PC-9 (cell line): ENCODE data around the gene ZNF804A.

Experiments used
- EZH2 ChIP-seq: fragments of 200-600 bp; sonication (generic); IDR thresholded peaks from 2 replicates; pipeline ENCODE4 v1.8.0; 2017; ENCODE audit warnings: antibody characterized with exemption, low read depth
- TF ChIP-seq, protein P1 (sequence below): fragments of 200-600 bp; sonication (generic); conservative IDR thresholded peaks from 2 replicates; pipeline ENCODE4 v1.6.1; 2017; ENCODE audit warnings: mixed run types, antibody characterized with exemption, mild to moderate bottlenecking, moderate library complexity

DNA sequence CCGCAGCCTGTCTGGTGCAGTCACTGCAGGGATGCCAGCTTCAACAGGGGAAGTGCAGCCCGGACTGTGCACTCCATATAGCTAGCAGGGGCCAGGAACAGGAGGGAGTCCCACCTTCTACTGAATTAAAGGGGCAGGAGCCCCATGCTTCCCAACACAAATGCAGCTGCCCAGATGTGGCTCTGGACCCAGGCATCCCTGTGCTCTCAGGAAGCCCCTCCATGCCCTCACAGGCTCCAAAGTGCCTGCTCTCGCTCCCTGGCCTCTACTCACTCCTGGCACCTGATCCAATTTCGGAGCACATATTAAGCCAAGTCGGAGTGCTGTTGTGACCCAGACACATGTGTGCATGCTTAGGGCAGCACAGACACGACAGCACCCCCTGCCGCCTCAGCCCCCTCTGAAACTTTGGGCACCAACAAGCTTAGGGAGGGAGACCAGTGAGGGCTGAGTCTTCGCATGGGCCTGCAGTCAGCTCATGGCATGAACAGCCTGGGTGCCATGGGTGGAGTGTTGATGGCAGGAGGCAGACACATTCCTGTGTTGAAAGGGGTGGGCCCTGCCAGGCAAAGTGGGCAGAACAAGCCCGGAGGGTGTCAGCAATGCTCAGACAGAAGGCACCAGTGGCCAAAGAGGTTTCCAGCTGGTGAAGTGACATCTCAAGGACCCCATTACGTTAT lies 83.5 kb downstream of the ZNF804A start:
- TF ChIP-seq, protein P1, sequence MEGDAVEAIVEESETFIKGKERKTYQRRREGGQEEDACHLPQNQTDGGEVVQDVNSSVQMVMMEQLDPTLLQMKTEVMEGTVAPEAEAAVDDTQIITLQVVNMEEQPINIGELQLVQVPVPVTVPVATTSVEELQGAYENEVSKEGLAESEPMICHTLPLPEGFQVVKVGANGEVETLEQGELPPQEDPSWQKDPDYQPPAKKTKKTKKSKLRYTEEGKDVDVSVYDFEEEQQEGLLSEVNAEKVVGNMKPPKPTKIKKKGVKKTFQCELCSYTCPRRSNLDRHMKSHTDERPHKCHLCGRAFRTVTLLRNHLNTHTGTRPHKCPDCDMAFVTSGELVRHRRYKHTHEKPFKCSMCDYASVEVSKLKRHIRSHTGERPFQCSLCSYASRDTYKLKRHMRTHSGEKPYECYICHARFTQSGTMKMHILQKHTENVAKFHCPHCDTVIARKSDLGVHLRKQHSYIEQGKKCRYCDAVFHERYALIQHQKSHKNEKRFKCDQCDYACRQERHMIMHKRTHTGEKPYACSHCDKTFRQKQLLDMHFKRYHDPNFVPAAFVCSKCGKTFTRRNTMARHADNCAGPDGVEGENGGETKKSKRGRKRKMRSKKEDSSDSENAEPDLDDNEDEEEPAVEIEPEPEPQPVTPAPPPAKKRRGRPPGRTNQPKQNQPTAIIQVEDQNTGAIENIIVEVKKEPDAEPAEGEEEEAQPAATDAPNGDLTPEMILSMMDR, result no peak
- TF ChIP-seq EZH2, result no peak
